ENCODE measurements around the gene COL5A1.

DNA sequence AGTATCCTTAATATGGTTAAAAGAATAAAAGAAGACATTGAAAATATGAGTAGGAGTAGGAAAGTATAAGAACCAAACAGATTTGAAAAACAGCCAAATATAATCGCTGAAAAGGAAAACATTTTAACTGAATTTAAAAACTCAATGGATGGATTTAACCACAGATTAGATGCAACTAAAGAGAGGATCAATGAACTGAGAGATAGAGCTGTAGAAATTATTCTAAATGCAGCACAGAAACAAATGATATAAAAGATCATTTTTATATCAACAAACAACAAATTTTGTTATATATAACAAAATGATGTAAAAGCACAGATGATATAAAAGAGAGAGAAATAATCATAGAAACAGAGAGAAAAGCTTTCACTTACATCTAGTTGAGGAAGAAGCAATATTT, 29.3 kb upstream of the COL5A1 start:
- TF ChIP-seq POLR2A (IDR thresholded peaks at IDR 0.05) (no peak), EP300 (IDR thresholded peaks at IDR 0.05; ENCODE audit: low read depth) (no peak)
- TF ChIP-seq, protein P1, sequence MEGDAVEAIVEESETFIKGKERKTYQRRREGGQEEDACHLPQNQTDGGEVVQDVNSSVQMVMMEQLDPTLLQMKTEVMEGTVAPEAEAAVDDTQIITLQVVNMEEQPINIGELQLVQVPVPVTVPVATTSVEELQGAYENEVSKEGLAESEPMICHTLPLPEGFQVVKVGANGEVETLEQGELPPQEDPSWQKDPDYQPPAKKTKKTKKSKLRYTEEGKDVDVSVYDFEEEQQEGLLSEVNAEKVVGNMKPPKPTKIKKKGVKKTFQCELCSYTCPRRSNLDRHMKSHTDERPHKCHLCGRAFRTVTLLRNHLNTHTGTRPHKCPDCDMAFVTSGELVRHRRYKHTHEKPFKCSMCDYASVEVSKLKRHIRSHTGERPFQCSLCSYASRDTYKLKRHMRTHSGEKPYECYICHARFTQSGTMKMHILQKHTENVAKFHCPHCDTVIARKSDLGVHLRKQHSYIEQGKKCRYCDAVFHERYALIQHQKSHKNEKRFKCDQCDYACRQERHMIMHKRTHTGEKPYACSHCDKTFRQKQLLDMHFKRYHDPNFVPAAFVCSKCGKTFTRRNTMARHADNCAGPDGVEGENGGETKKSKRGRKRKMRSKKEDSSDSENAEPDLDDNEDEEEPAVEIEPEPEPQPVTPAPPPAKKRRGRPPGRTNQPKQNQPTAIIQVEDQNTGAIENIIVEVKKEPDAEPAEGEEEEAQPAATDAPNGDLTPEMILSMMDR (IDR thresholded peaks at IDR 0.05): no peak
